ENCODE measurements around the gene ROR1.

GRCh38 chr1:64150729-64151230, 377.0 kb downstream of the ROR1 start:
- TF ChIP-seq CTCF (conservative IDR thresholded peaks at IDR 0.05) (no peak), EZH2 (IDR thresholded peaks at IDR 0.05; ENCODE audit: low read depth) (no peak)
